NCI-H82 treated with DMSO at 0.1 percent for 48 hours (cell line): ENCODE results near the gene FEN1.
A peak's percentile ranks its signal among the peaks of the same experiment; 100 is the strongest.

ENCODE experiments used
- DNase-seq: peaks from one replicate; lab custom pipeline; 2025; ENCODE audit not compliant: unreplicated experiment; lab: John Stamatoyannopoulos, UW

Gene FEN1

GRCh38 chr11:61792310-61793082 is at the start of gene FEN1, which contains the start of gene TMEM258:
TSS of gene FEN1 (plus strand) at chr11:61792911. CDS start at chr11:61795362, 2,451 bp downstream.
TSS of gene TMEM258 (minus strand) at chr11:61792599. CDS start at chr11:61792558, 41 bp downstream.
- peak; percentile 74 for DNase-seq

GRCh38 chr11:61743486-61744095 is 49.1 kb upstream of the FEN1 start:
- no peak for DNase-seq

- DNase-seq: no peak
Observed at GRCh38 chr11:61744181-61744580, 48.5 kb upstream of the FEN1 start.

GRCh38 chr11:61744609-61745156 is 48.0 kb upstream of the FEN1 start:
- no peak for DNase-seq

GRCh38 chr11:61745781-61746441 is 46.8 kb upstream of the FEN1 start:
- peak; percentile 15 for DNase-seq

GRCh38 chr11:61746442-61747191 is 46.1 kb upstream of the FEN1 start:
- no peak for DNase-seq

GRCh38 chr11:61747192-61747966 is 45.3 kb upstream of the FEN1 start:
- DNase-seq: no peak

GRCh38 chr11:61747967-61748285 is 44.8 kb upstream of the FEN1 start:
- no peak for DNase-seq

- DNase-seq: no peak
Observed at GRCh38 chr11:61749591-61750217, 43.0 kb upstream of the FEN1 start.

- DNase-seq: no peak
Observed at GRCh38 chr11:61750631-61751273, 42.0 kb upstream of the FEN1 start.

GRCh38 chr11:61751384-61751783 is 41.3 kb upstream of the FEN1 start:
- DNase-seq: no peak

- DNase-seq: no peak
Observed at GRCh38 chr11:61752117-61752924, 40.4 kb upstream of the FEN1 start, which contains the start of gene MYRF. TSS of gene MYRF (plus strand) at chr11:61752636. CDS start at chr11:61752745, 109 bp downstream.

- DNase-seq: no peak
Observed at GRCh38 chr11:61752925-61753521, 39.7 kb upstream of the FEN1 start.

GRCh38 chr11:61753672-61754071 is 39.0 kb upstream of the FEN1 start:
- DNase-seq: no peak

GRCh38 chr11:61754534-61755482 is 37.9 kb upstream of the FEN1 start:
- DNase-seq: no peak

- DNase-seq: no peak
Observed at GRCh38 chr11:61756147-61756451, 36.6 kb upstream of the FEN1 start.
